GM18508 (cell line): ENCODE measurements around the gene CD86.
"Not testable (repeated sequence)": the region's sequence is repeated elsewhere in the genome, so short reads cannot be mapped to it uniquely, and the experiment has no call there.

Source experiments
- ATAC-seq: cut with Tn5 transposase; IDR thresholded peaks from one replicate; pipeline ENCODE4 v1.9.1; 2021; ENCODE audit warnings: moderate number of reproducible peaks; ENCODE audit not compliant: insufficient read depth, unreplicated experiment

Gene CD86

GRCh38 chr3:122123850-122124249 is 68.7 kb downstream of the CD86 start:
- ATAC-seq = no peak

GRCh38 chr3:122132949-122133540 is 77.9 kb downstream of the CD86 start:
- no peak for ATAC-seq

GRCh38 chr3:122146466-122146865 is 91.3 kb downstream of the CD86 start:
- no peak for ATAC-seq

- ATAC-seq = no peak
These were observed 93.9 kb downstream of the CD86 start for GRCh38 chr3:122148941-122149627.

- ATAC-seq = no peak
These were observed 96.3 kb downstream of the CD86 start for GRCh38 chr3:122151480-122151879.

- ATAC-seq = not testable (repeated sequence)
These were observed 109.8 kb downstream of the CD86 start for GRCh38 chr3:122164983-122165382.

- no peak for ATAC-seq
These were observed 112.5 kb downstream of the CD86 start for GRCh38 chr3:122167630-122168029.

GRCh38 chr3:122168044-122168443 is 112.9 kb downstream of the CD86 start:
- no peak for ATAC-seq

GRCh38 chr3:122169911-122170310 is 114.7 kb downstream of the CD86 start:
- ATAC-seq = no peak
